ENCODE measurements around the gene ACAT2.
"Not testable (repeated sequence)": the region's sequence is repeated elsewhere in the genome, so short reads cannot be mapped to it uniquely, and the experiment has no call there.

The ACAT2 gene

GRCh38 chr6:159788276-159788675, 26.4 kb downstream of the ACAT2 start:
- no peaks in the 10 kb centered on the region for H3K27me3 ChIP-seq (ENCODE audit: control insufficient read depth, insufficient read depth, low read length)
- peaks cover 7% of the 10 kb centered on the region for H3K4me1 ChIP-seq (ENCODE audit: control insufficient read depth, insufficient read depth, low read length)
- H3K9ac ChIP-seq (ENCODE audit: low read length) = peak overlapping the region; percentile 84
- H3K9me3 ChIP-seq (ENCODE audit: control insufficient read depth, low read length) = no peaks in the 10 kb centered on the region
- H3K4me3 ChIP-seq (ENCODE audit: low read length) = no peak overlapping the region
- H3K36me3 ChIP-seq (ENCODE audit: control insufficient read depth, insufficient read depth, low read length) = peaks cover 4% of the 10 kb centered on the region

GRCh38 chr6:159788753-159789376, 27.0 kb downstream of the ACAT2 start:
- H3K4me3 ChIP-seq (ENCODE audit: low read length) = peak overlapping the region; percentile 38
- peaks cover 7% of the 10 kb centered on the region for H3K4me1 ChIP-seq (ENCODE audit: control insufficient read depth, insufficient read depth, low read length)
- H3K27me3 ChIP-seq (ENCODE audit: control insufficient read depth, insufficient read depth, low read length) = no peaks in the 10 kb centered on the region
- no peaks in the 10 kb centered on the region for H3K36me3 ChIP-seq (ENCODE audit: control insufficient read depth, insufficient read depth, low read length)
- no peaks in the 10 kb centered on the region for H3K9me3 ChIP-seq (ENCODE audit: control insufficient read depth, low read length)
- peak overlapping the region; percentile 84 for H3K9ac ChIP-seq (ENCODE audit: low read length)

DNA sequence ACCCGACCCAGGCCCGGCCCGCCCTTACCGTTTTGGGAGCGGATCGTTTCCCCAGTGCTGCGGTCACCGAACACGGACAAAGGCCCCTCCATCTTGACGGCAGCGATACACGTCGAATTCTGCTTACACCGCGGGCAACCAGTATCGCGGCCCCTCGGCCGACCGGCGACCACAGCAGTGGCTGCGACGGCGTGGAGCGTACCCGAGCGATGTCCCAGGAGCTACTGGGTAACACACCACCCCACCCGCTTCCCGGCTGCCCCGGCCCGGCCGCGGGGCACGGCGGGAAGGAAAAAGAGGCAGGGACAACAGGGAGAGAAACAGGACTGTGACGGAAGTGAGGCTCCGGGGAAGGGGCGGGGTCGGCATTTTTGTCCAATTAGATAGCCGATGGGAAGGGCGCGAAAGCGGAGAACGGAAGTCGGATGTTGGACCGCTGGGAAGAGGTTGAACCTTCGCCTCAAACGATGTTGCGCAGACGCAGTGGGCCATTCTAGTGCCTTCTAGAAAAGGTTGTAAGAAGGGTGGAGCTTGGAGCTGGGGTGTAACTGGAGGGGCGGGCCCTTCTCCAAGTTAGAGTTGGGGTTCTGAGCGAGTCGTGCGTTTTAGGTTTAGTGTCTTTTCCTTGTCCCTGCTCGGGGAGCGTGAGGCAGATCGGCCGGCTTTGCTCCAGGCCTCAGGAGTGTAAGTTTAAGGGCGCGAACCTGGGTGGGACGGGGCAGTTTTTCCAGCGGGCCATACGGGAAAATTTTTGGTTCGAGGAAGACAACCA, 27.7 kb downstream of the ACAT2 start, which contains the start of gene TCP1:
TSS of gene TCP1 (minus strand) at position 226 of the 772 bp plus-strand sequence. CDS start at position 92, 134 bp downstream.
- no peaks in the 10 kb centered on the region for H3K27me3 ChIP-seq (ENCODE audit: control insufficient read depth, insufficient read depth, low read length)
- H3K9me3 ChIP-seq (ENCODE audit: control insufficient read depth, low read length) = no peaks in the 10 kb centered on the region
- H3K9ac ChIP-seq (ENCODE audit: low read length) = peak within 1 kb of the TSS; percentile 86
- peaks cover 7% of the 10 kb centered on the region for H3K4me1 ChIP-seq (ENCODE audit: control insufficient read depth, insufficient read depth, low read length)
- H3K36me3 ChIP-seq (ENCODE audit: control insufficient read depth, insufficient read depth, low read length) = no peaks in the 10 kb centered on the region
- H3K4me3 ChIP-seq (ENCODE audit: low read length) = peak within 1 kb of the TSS; percentile 95

DNA sequence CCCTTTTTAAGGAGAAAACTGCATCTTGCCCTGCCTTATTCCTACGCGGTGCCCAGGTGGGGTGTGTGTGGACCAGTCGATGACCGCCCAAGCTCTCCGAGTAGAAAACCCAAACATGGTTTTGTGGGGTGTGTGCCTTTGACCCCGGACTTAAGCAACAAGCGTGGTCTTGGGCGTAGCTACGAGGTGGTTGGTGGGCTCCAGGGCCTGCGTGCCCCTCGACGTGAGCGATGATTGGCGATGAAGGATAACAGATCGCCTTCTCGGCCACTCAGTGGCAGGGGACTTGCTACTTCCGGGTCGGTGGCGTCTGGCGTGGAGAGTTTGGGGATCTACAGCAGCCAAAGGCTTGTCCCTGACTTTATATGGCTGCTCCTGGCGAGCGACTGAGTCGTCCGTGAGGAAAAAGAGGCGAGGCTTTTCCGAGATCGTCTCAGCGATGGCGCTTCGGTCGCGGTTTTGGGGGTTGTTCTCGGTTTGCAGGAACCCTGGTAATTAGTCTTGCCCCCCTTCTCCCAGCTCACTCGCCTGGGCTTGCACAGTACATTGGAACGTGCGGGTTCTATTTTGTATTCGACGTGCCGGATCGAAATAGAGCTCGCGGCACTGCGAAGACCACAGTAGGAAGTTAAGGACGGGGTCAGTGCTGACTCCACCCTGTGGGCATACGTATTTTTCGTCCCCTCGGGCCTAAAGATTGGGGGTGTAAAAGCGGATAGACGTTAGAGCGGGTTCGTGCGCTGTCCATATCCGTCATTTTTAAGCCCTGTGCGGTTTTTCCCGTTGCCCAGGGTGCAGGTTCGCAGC, 28.5 kb downstream of the ACAT2 start, which contains the start of gene MRPL18:
TSS of gene MRPL18 (plus strand) at position 319 of the 807 bp plus-strand sequence. CDS start at position 440, 121 bp downstream.
- peak within 1 kb of the TSS; percentile 86 for H3K9ac ChIP-seq (ENCODE audit: low read length)

DNA sequence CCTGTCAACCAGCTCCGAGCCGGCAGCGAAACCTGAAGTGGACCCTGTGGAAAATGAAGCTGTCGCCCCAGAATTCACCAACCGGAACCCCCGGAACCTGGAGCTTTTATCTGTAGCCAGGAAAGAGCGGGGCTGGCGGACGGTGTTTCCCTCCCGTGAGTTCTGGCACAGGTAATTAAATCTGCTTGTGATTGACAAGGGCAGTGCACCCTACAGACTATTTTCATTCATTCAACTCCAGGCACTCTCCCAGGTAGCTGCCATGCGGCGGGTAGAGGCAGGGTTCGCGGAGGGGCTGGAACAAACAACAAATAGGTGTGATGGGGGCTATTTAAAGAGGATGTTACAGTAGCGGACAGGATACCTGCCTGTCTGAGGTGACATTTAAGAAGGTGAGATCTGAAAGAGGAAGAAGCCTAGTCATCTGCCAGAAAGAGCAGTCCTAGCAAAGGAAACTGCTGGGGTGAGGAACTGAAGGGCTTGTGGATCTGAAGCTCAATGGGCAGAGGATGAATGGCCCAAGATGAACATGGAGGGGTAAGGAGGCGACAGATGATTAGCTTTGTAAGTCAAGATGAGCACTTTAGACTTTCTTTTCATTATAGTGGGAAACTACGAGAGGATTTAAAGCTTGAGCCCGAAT, 29.2 kb downstream of the ACAT2 start:
- Histone ChIP-seq H3K9me3 (ENCODE audit: control insufficient read depth, low read length) (no peaks in the 10 kb centered on the region), H3K9ac (ENCODE audit: low read length) (peak overlapping the region; percentile 86), H3K4me1 (ENCODE audit: control insufficient read depth, insufficient read depth, low read length) (peaks cover 7% of the 10 kb centered on the region), H3K36me3 (ENCODE audit: control insufficient read depth, insufficient read depth, low read length) (no peaks in the 10 kb centered on the region), H3K27me3 (ENCODE audit: control insufficient read depth, insufficient read depth, low read length) (no peaks in the 10 kb centered on the region), H3K4me3 (ENCODE audit: low read length) (peak overlapping the region; percentile 95)

More for the DNA sequence above, 28.5 kb downstream of the ACAT2 start, which contains the start of gene MRPL18:
- H3K27me3 ChIP-seq (ENCODE audit: control insufficient read depth, insufficient read depth, low read length) = no peaks in the 10 kb centered on the region
- H3K4me1 ChIP-seq (ENCODE audit: control insufficient read depth, insufficient read depth, low read length) = peaks cover 7% of the 10 kb centered on the region
- peak within 1 kb of the TSS; percentile 95 for H3K4me3 ChIP-seq (ENCODE audit: low read length)
- no peaks in the 10 kb centered on the region for H3K9me3 ChIP-seq (ENCODE audit: control insufficient read depth, low read length)
- H3K36me3 ChIP-seq (ENCODE audit: control insufficient read depth, insufficient read depth, low read length) = no peaks in the 10 kb centered on the region

DNA sequence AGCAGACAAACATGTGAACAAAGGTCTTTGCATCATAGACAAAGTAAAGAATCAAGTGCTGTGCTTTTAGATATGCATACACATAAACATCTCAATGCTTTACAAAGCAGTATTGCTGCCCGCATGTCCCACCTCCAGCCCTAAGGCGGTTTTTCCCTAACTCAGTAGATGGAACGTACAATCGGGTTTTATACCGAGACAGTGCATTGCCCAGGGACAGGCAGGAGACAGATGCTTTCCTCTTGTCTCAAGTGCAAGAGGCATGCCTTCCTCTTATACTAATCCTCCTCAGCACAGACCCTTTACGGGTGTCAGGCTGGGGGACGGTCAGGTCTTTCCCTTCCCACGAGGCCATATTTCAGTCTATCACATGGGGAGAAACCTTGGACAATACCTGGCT, 33.1 kb downstream of the ACAT2 start:
- H3K36me3 ChIP-seq (ENCODE audit: control insufficient read depth, insufficient read depth, low read length) = not testable (repeated sequence)

DNA sequence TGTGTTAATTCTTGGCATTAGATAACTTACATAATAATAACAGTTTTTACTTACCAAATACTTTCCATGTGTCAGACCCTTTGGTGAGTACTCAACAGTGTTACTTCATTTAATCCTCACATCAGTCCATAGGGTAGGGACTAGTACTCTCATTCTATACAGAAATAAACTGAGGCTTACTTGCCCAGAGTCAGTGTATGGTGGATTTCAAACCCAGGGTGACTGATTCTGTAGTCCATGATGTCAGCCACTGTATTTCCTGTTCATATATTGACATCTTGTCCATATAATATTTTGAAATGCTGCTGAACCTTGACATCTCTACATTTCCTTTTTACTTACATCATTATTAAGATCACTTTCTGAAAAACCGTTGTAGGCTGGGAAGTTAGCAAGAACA, 35.7 kb downstream of the ACAT2 start:
- Histone ChIP-seq H3K9ac (ENCODE audit: low read length) (no peak overlapping the region), H3K9me3 (ENCODE audit: control insufficient read depth, low read length) (no peaks in the 10 kb centered on the region), H3K27me3 (ENCODE audit: control insufficient read depth, insufficient read depth, low read length) (no peaks in the 10 kb centered on the region), H3K4me1 (ENCODE audit: control insufficient read depth, insufficient read depth, low read length) (no peaks in the 10 kb centered on the region), H3K36me3 (ENCODE audit: control insufficient read depth, insufficient read depth, low read length) (peaks cover 4% of the 10 kb centered on the region), H3K4me3 (ENCODE audit: low read length) (no peak overlapping the region)

More for the DNA sequence above, 33.1 kb downstream of the ACAT2 start:
- H3K9ac ChIP-seq (ENCODE audit: low read length); H3K4me1 ChIP-seq (ENCODE audit: control insufficient read depth, insufficient read depth, low read length); H3K9me3 ChIP-seq (ENCODE audit: control insufficient read depth, low read length); H3K27me3 ChIP-seq (ENCODE audit: control insufficient read depth, insufficient read depth, low read length); H3K4me3 ChIP-seq (ENCODE audit: low read length): not testable (repeated sequence)

GRCh38 chr6:159800141-159800865, 38.5 kb downstream of the ACAT2 start, which contains the start of gene PNLDC1:
PNLDC1 (plus strand) TSS chr6:159800276; CDS start chr6:159800308, 32 bp downstream.
- H3K4me3 ChIP-seq (ENCODE audit: low read length) = no peak within 1 kb of the TSS
- H3K27me3 ChIP-seq (ENCODE audit: control insufficient read depth, insufficient read depth, low read length) = no peaks in the 10 kb centered on the region
- H3K9me3 ChIP-seq (ENCODE audit: control insufficient read depth, low read length) = no peaks in the 10 kb centered on the region
- H3K4me1 ChIP-seq (ENCODE audit: control insufficient read depth, insufficient read depth, low read length) = no peaks in the 10 kb centered on the region
- H3K36me3 ChIP-seq (ENCODE audit: control insufficient read depth, insufficient read depth, low read length) = peaks cover 4% of the 10 kb centered on the region
- H3K9ac ChIP-seq (ENCODE audit: low read length) = no peak within 1 kb of the TSS

DNA sequence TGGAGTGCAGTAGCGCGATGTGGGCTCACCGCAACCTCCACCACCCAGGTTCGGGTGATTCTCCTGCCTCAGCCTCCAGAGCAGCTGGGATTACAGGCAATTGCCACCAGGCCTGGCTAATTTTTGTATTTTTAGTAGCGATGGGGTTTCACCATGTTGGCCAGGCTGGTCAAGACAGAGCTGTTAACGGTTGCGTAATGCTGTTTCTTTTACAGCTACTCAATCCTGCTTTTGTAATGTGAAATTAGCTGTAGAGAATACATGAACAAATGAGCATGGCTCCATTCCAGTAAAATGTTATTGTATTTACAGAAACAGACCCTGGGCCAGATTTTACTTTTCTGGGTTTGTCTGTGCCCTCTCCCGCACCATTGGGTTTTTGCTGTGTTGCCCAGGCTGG, 40.1 kb downstream of the ACAT2 start:
- H3K9me3 ChIP-seq (ENCODE audit: control insufficient read depth, low read length) = no peaks in the 10 kb centered on the region
- H3K36me3 ChIP-seq (ENCODE audit: control insufficient read depth, insufficient read depth, low read length) = peaks cover 4% of the 10 kb centered on the region
- no peak overlapping the region for H3K9ac ChIP-seq (ENCODE audit: low read length)
- H3K4me1 ChIP-seq (ENCODE audit: control insufficient read depth, insufficient read depth, low read length) = no peaks in the 10 kb centered on the region
- no peak overlapping the region for H3K4me3 ChIP-seq (ENCODE audit: low read length)
- H3K27me3 ChIP-seq (ENCODE audit: control insufficient read depth, insufficient read depth, low read length) = no peaks in the 10 kb centered on the region

DNA sequence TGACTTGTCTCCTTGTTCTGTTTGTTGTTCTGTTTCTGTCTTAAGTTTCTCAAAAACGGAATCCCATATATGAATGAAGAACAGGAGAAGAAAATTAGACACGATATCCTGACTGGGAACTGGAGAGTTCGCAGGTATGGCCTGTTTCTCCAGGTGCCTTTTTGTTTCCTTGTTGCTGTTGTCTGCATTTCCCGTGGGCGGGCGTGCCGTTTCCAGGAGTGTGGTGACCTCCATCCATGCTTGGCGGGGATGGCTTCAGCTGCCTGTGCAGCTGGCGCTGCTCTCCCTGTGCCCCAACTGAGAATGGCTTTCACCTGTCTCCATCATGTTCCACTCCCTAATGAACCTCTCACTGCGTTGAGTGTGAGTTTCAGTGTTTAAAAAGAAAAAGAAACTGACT, 42.7 kb downstream of the ACAT2 start:
- Histone ChIP-seq H3K27me3 (ENCODE audit: control insufficient read depth, insufficient read depth, low read length) (no peaks in the 10 kb centered on the region), H3K4me3 (ENCODE audit: low read length) (no peak overlapping the region), H3K36me3 (ENCODE audit: control insufficient read depth, insufficient read depth, low read length) (no peaks in the 10 kb centered on the region), H3K9me3 (ENCODE audit: control insufficient read depth, low read length) (no peaks in the 10 kb centered on the region), H3K9ac (ENCODE audit: low read length) (no peak overlapping the region), H3K4me1 (ENCODE audit: control insufficient read depth, insufficient read depth, low read length) (no peaks in the 10 kb centered on the region)

GRCh38 chr6:159805440-159806020, 43.7 kb downstream of the ACAT2 start:
- Histone ChIP-seq H3K4me3 (ENCODE audit: low read length) (no peak overlapping the region), H3K9me3 (ENCODE audit: control insufficient read depth, low read length) (no peaks in the 10 kb centered on the region), H3K36me3 (ENCODE audit: control insufficient read depth, insufficient read depth, low read length) (no peaks in the 10 kb centered on the region), H3K9ac (ENCODE audit: low read length) (no peak overlapping the region), H3K4me1 (ENCODE audit: control insufficient read depth, insufficient read depth, low read length) (no peaks in the 10 kb centered on the region), H3K27me3 (ENCODE audit: control insufficient read depth, insufficient read depth, low read length) (no peaks in the 10 kb centered on the region)
